ENCODE measurements around the gene RDH11. TPM values are rescaled to one million over a fixed set of nuclear protein-coding genes. Genes with fewer than 3 reads are reported as not detected.
"Not testable (repeated sequence)": the region's sequence is repeated elsewhere in the genome, so short reads cannot be mapped to it uniquely, and the experiment has no call there.

RDH11 gene
- total RNA-seq, 2 experiments from 2014 or later: 72.0 to 75.6 TPM

- intact Hi-C loops (cut with DNase I, micrococcal nuclease): no loop called here
- Mint-ChIP-seq H3K4me1 (peaks cover 7% of the 10 kb centered on the region), H3K27ac (no peak overlapping the region), H3K4me3 (no peak overlapping the region), H3K27me3 (peaks cover 35% of the 10 kb centered on the region), H3K9me3 (ENCODE audit: low read depth) (no peaks in the 10 kb centered on the region), H3K36me3 (ENCODE audit: low read depth) (no peaks in the 10 kb centered on the region)
- no peak for DNase-seq
- POLR2A ChIA-PET: no interaction called here
- ATAC-seq: no peak
- CTCF ChIA-PET: interaction anchor here (1.5 kb wide), 1 partner anchor 9 kb away, joined by 4 read pairs; no protein-coding TSS in a partner anchor
Observed at GRCh38 chr14:67725171-67725570, 29.6 kb upstream of the RDH11 start.

GRCh38 chr14:67722293-67722692 lies 26.7 kb upstream of the RDH11 start:
- POLR2A ChIA-PET: no interaction called here
- CTCF ChIA-PET: interaction anchor here (0.8 to 1.9 kb wide), 5 partner anchors 12 to 186 kb away, joined by 3 to 10 read pairs (median 5); no protein-coding TSS in a partner anchor
- Mint-ChIP-seq H3K36me3 (ENCODE audit: low read depth) (no peaks in the 10 kb centered on the region), H3K27ac (no peak overlapping the region), H3K9me3 (ENCODE audit: low read depth) (no peaks in the 10 kb centered on the region), H3K4me3 (no peak overlapping the region), H3K27me3 (peaks cover 35% of the 10 kb centered on the region), H3K4me1 (peaks cover 7% of the 10 kb centered on the region)
- DNase-seq: peak; percentile 10
- ATAC-seq: peak; percentile 39
- intact Hi-C loops (cut with DNase I, micrococcal nuclease): no loop called here

- intact Hi-C loops (cut with DNase I, micrococcal nuclease): no loop called here
- POLR2A ChIA-PET: no interaction called here
- H3K27me3 Mint-ChIP-seq: peaks cover 35% of the 10 kb centered on the region
- CTCF ChIA-PET: interaction anchor here (1.2 to 2.8 kb wide), 5 partner anchors 12 to 151 kb away, joined by 4 to 10 read pairs (median 5); no protein-coding TSS in a partner anchor
- peaks cover 7% of the 10 kb centered on the region for H3K4me1 Mint-ChIP-seq
- H3K9me3 Mint-ChIP-seq (ENCODE audit: low read depth): no peaks in the 10 kb centered on the region
- H3K27ac Mint-ChIP-seq: no peak overlapping the region
- H3K4me3 Mint-ChIP-seq: no peak overlapping the region
- ATAC-seq: no peak
- DNase-seq: no peak
- no peaks in the 10 kb centered on the region for H3K36me3 Mint-ChIP-seq (ENCODE audit: low read depth)
Observed at GRCh38 chr14:67721875-67722274, 26.3 kb upstream of the RDH11 start.

GRCh38 chr14:67719866-67720265 lies 24.3 kb upstream of the RDH11 start:
- H3K27me3 Mint-ChIP-seq: peaks cover 34% of the 10 kb centered on the region
- CTCF ChIA-PET: interaction anchor here (1.1 to 2.8 kb wide), 3 partner anchors 8 to 75 kb away, joined by 4 to 9 read pairs (median 7); no protein-coding TSS in a partner anchor
- peaks cover 7% of the 10 kb centered on the region for H3K4me1 Mint-ChIP-seq
- intact Hi-C loops (cut with DNase I, micrococcal nuclease): no loop called here
- H3K4me3 Mint-ChIP-seq: no peak overlapping the region
- H3K9me3 Mint-ChIP-seq (ENCODE audit: low read depth): no peaks in the 10 kb centered on the region
- H3K27ac Mint-ChIP-seq: no peak overlapping the region
- POLR2A ChIA-PET: interaction anchor here (0.6 kb wide), 1 partner anchor 10 kb away, joined by 5 read pairs; no protein-coding TSS in a partner anchor
- ATAC-seq (no peak), DNase-seq (no peak)
- H3K36me3 Mint-ChIP-seq (ENCODE audit: low read depth): no peaks in the 10 kb centered on the region

- H3K36me3 Mint-ChIP-seq (ENCODE audit: low read depth); H3K27ac Mint-ChIP-seq; DNase-seq; H3K9me3 Mint-ChIP-seq (ENCODE audit: low read depth); H3K4me1 Mint-ChIP-seq; H3K4me3 Mint-ChIP-seq; ATAC-seq; intact Hi-C loops (cut with DNase I, micrococcal nuclease); POLR2A ChIA-PET: not testable (repeated sequence)
- CTCF ChIA-PET: interaction anchor here (1.1 to 2.8 kb wide), 3 partner anchors 8 to 75 kb away, joined by 4 to 9 read pairs (median 7); no protein-coding TSS in a partner anchor
- H3K27me3 Mint-ChIP-seq: peaks cover 31% of the 10 kb centered on the region
Observed at GRCh38 chr14:67719385-67719784, 23.8 kb upstream of the RDH11 start.

- no peak overlapping the region for H3K27ac Mint-ChIP-seq
- ATAC-seq (no peak), DNase-seq (no peak)
- intact Hi-C loops (cut with DNase I, micrococcal nuclease): no loop called here
- POLR2A ChIA-PET: interaction anchor here (0.7 kb wide), 1 partner anchor 40 kb away, joined by 4 read pairs; no protein-coding TSS in a partner anchor
- H3K4me1 Mint-ChIP-seq: peaks cover 7% of the 10 kb centered on the region
- CTCF ChIA-PET: interaction anchor here (1.1 to 2.8 kb wide), 2 partner anchors 10 to 14 kb away, joined by 4 to 7 read pairs; no protein-coding TSS in a partner anchor
- no peaks in the 10 kb centered on the region for H3K9me3 Mint-ChIP-seq (ENCODE audit: low read depth)
- H3K36me3 Mint-ChIP-seq (ENCODE audit: low read depth): no peaks in the 10 kb centered on the region
- H3K27me3 Mint-ChIP-seq: peaks cover 23% of the 10 kb centered on the region
- no peak overlapping the region for H3K4me3 Mint-ChIP-seq
Observed at GRCh38 chr14:67718265-67718664, 22.7 kb upstream of the RDH11 start.

GRCh38 chr14:67717048-67717447 lies 21.5 kb upstream of the RDH11 start:
- no peak for DNase-seq
- H3K4me3 Mint-ChIP-seq: no peak overlapping the region

GRCh38 chr14:67710209-67710608 lies 14.6 kb upstream of the RDH11 start:
- ChIA-PET CTCF (interaction anchor here (0.7 to 1.8 kb wide), 6 partner anchors 11 to 183 kb away, joined by 3 to 5 read pairs (median 3); no protein-coding TSS in a partner anchor), POLR2A (interaction anchor here (0.6 kb wide), 1 partner anchor 10 kb away, joined by 5 read pairs; no protein-coding TSS in a partner anchor)
- Mint-ChIP-seq H3K4me3 (no peak overlapping the region), H3K27ac (no peak overlapping the region), H3K4me1 (no peaks in the 10 kb centered on the region), H3K27me3 (peaks cover 2% of the 10 kb centered on the region), H3K36me3 (ENCODE audit: low read depth) (peaks cover 4% of the 10 kb centered on the region), H3K9me3 (ENCODE audit: low read depth) (peaks cover 6% of the 10 kb centered on the region)
- ATAC-seq (no peak), DNase-seq (no peak)
- intact Hi-C loops (cut with DNase I, micrococcal nuclease): no loop called here

More at GRCh38 chr14:67717048-67717447, 21.5 kb upstream of the RDH11 start:
- ChIA-PET POLR2A (no interaction called here), CTCF (interaction anchor here (1.1 kb wide), 1 partner anchor 13 kb away, joined by 4 read pairs; no protein-coding TSS in a partner anchor)
- no peak overlapping the region for H3K27ac Mint-ChIP-seq
- H3K9me3 Mint-ChIP-seq (ENCODE audit: low read depth): no peaks in the 10 kb centered on the region
- no peaks in the 10 kb centered on the region for H3K36me3 Mint-ChIP-seq (ENCODE audit: low read depth)
- ATAC-seq: no peak
- H3K27me3 Mint-ChIP-seq: peaks cover 12% of the 10 kb centered on the region
- peaks cover under 1% of the 10 kb centered on the region for H3K4me1 Mint-ChIP-seq
- intact Hi-C loops (cut with DNase I, micrococcal nuclease): no loop called here

GRCh38 chr14:67709796-67710195 lies 14.2 kb upstream of the RDH11 start:
- ChIA-PET POLR2A (interaction anchor here (0.6 kb wide), 1 partner anchor 10 kb away, joined by 5 read pairs; no protein-coding TSS in a partner anchor), CTCF (interaction anchor here (0.7 to 1.8 kb wide), 4 partner anchors 12 to 183 kb away, joined by 3 to 5 read pairs (median 4); no protein-coding TSS in a partner anchor)
- H3K27me3 Mint-ChIP-seq; H3K36me3 Mint-ChIP-seq (ENCODE audit: low read depth); DNase-seq; H3K9me3 Mint-ChIP-seq (ENCODE audit: low read depth); intact Hi-C loops (cut with DNase I, micrococcal nuclease); H3K27ac Mint-ChIP-seq; H3K4me3 Mint-ChIP-seq; H3K4me1 Mint-ChIP-seq; ATAC-seq: not testable (repeated sequence)

GRCh38 chr14:67709346-67709745 lies 13.8 kb upstream of the RDH11 start:
- not testable (repeated sequence) for ATAC-seq, H3K4me1 Mint-ChIP-seq

GRCh38 chr14:67705211-67705610 lies 9.6 kb upstream of the RDH11 start:
- ChIA-PET POLR2A (interaction anchor here (0.6 to 1.1 kb wide), 2 partner anchors 39 to 116 kb away, joined by 3 read pairs; no protein-coding TSS in a partner anchor), CTCF (interaction anchor here (0.6 to 3.7 kb wide), 36 partner anchors 9 to 589 kb away, joined by 3 to 87 read pairs (median 6); partner anchors contain the start of genes ARG2, ATP6V1D, EIF2S1 and PIGH)
- intact Hi-C loops (cut with DNase I, micrococcal nuclease): loop anchor here in 1 of 2 experiments (2.0 kb wide), 1 partner anchor 278 kb away; no protein-coding TSS in a partner anchor
- no peak overlapping the region for H3K27ac Mint-ChIP-seq
- no peaks in the 10 kb centered on the region for H3K4me1 Mint-ChIP-seq
- peaks cover 4% of the 10 kb centered on the region for H3K9me3 Mint-ChIP-seq (ENCODE audit: low read depth)
- H3K4me3 Mint-ChIP-seq: no peak overlapping the region
- H3K27me3 Mint-ChIP-seq: peaks cover 3% of the 10 kb centered on the region
- H3K36me3 Mint-ChIP-seq (ENCODE audit: low read depth): peaks cover 4% of the 10 kb centered on the region
- no peak for ATAC-seq
- no peak for DNase-seq

More at GRCh38 chr14:67709346-67709745, 13.8 kb upstream of the RDH11 start:
- DNase-seq; H3K4me3 Mint-ChIP-seq; H3K27me3 Mint-ChIP-seq; H3K36me3 Mint-ChIP-seq (ENCODE audit: low read depth); H3K9me3 Mint-ChIP-seq (ENCODE audit: low read depth); intact Hi-C loops (cut with DNase I, micrococcal nuclease); H3K27ac Mint-ChIP-seq: not testable (repeated sequence)
- ChIA-PET CTCF (interaction anchor here (1.3 kb wide), 1 partner anchor 12 kb away, joined by 5 read pairs; no protein-coding TSS in a partner anchor), POLR2A (interaction anchor here (0.7 kb wide), 1 partner anchor 95 kb away, joined by 6 read pairs; no protein-coding TSS in a partner anchor)
